ENCODE results near the gene DCAKD. TPM values are rescaled to one million over a fixed set of nuclear protein-coding genes. Genes with fewer than 3 reads are reported as not detected.

Gene DCAKD
- total RNA-seq, 1 donor from 2014 or later: 22.2 TPM

GRCh38 chr17:45004388-45004787 is 47.0 kb downstream of the DCAKD start:
- DNase-seq (ENCODE audit: low read depth in 2 of 2): no peak

GRCh38 chr17:45003877-45004276 is 47.6 kb downstream of the DCAKD start:
- DNase-seq (ENCODE audit: low read depth in 2 of 2): no peak

GRCh38 chr17:45001310-45001709 is 50.1 kb downstream of the DCAKD start:
- no peak for DNase-seq (ENCODE audit: low read depth in 2 of 2)

GRCh38 chr17:44999433-44999832 is 52.0 kb downstream of the DCAKD start:
- DNase-seq (ENCODE audit: low read depth in 2 of 2): no peak

DNA sequence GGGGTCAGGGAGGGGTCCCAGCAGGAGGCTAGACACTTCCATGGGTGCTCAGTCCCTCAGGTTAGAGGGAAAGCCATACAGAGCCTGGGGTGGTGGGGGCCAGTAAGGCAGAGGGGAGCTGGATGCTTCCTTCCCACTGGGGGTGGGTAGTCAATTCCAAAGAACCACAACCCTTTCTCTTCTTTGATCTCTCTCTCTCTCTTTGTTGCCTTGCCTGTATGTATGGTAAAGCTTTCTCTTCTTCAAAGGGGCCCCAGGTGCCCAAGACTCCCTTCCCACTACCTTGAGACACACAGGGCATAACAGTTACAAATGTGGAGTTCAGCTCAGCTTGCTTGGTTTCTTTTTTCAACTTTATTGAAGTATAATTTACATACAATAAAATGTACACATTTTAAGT is 52.8 kb downstream of the DCAKD start:
- no peak for DNase-seq (ENCODE audit: low read depth in 2 of 2)

- DNase-seq (ENCODE audit: low read depth in 2 of 2): no peak
Measured at GRCh38 chr17:44997733-44998520, 53.5 kb downstream of the DCAKD start.

- DNase-seq (ENCODE audit: low read depth in 2 of 2): no peak
Measured at GRCh38 chr17:44996304-44996703, 55.1 kb downstream of the DCAKD start.

DNA sequence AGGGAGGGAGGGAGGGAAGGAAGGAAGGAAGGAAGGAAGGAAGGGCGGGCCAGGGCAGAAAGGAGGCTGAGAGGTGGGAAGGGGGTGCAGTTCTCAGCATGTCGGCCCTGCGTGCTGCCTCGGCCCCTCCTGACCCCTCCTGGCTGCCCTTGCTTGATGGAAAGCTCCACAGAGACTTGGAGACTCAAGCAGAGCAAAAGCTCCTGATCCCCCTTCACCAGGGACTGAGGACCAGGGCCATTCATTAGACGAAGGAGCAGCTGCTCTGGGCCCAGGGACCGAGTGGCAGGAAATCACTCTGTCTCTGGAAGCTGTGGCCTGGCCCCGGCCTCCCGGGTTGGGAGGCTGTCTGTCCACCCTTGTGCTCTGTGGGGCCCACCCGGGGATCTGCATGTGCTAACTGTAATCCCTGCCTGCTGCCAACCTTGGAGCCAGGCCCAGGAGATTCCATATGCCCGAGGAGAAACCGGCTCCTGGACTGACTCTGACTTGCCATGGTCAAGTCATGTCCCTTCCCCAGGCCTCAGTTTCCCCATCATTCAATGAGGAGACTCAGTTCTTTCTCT is 55.9 kb downstream of the DCAKD start:
- no peak for DNase-seq (ENCODE audit: low read depth in 2 of 2)

- no peak for DNase-seq (ENCODE audit: low read depth in 2 of 2)
Measured at GRCh38 chr17:44992242-44992939, 59.0 kb downstream of the DCAKD start.

- peak in 1 of 2 donors; percentile 33 for DNase-seq (ENCODE audit: low read depth in 2 of 2)
Measured at GRCh38 chr17:44990994-44991393, 60.4 kb downstream of the DCAKD start.

DNA sequence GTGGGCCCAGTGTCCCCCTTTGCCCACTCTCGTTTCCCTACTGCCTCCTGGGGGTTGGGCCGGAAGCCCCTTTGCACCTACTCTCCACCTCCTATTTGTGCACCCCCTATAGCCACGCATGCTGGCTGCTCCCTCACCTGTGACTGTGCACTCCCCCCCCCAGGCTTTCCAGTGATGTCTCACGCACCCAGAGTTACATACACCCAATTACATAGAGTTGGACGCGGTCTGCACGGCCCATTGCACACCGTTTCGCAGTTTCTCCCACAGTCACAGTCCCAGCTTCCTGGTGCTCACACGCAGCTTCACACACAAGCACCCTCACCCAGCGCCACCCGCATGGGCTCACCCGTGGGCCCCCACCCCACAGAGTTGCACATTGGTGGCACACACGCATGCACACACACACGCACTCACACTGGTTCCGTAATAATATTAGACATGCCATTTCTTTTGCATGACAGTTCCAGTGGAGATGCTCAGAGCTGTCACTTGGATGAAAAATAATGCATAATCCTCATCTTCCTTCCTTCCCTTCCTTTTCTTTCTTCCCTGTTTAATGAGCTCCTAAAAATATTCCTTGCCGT is 61.8 kb downstream of the DCAKD start:
- DNase-seq (ENCODE audit: low read depth in 2 of 2): no peak

DNA sequence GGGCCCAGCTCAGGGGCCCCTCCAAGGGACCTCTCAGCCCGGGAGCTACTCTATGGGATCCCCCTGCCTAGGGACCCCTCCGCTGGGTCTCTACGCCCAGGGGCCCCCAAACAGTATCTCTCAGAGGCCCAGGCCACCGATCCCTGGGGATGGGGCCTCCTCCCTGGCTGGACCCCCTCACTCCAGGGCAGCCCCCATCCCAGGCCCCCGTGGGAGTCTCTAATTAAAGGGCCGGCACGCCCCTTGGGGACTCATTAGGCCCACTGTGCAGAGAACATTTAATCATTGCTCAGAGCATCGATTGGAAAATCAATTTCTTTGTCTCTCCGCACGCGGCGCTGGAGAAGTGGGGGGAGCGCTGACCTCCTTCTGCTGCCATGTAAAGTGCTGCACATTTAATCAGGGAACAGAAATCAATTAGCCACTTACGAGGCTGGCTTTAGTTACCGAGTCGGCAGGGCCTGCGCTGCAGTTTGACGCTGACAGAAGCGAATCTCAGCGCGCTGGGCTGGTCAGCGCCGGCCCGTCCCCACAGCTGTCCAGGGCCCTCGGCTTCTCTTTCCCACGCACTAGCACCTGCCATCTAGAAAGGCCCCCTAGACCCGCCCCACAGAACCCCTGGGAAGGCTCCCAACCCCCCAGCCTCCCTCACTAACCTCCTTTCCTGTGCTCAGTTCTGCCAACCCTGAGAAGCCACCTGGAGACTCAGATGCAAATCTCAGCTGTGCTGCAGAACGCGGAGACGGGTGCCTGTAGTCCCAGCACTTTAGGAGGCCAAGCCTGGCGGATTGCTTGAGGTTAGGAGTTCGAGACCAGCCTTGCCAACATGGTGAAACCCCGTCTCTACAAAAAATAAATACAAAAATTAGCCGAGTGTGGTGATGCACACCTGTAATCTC is 63.1 kb downstream of the DCAKD start:
- DNase-seq (ENCODE audit: low read depth in 2 of 2): no peak

GRCh38 chr17:44983563-44983962 is 67.9 kb downstream of the DCAKD start:
- DNase-seq (ENCODE audit: low read depth in 2 of 2): no peak

- DNase-seq (ENCODE audit: low read depth in 2 of 2): no peak
Measured at GRCh38 chr17:44982113-44982702, 69.2 kb downstream of the DCAKD start.

- DNase-seq (ENCODE audit: low read depth in 2 of 2): peak; percentile 85 to 90
Measured at GRCh38 chr17:44981221-44981968, 70.0 kb downstream of the DCAKD start.

DNA sequence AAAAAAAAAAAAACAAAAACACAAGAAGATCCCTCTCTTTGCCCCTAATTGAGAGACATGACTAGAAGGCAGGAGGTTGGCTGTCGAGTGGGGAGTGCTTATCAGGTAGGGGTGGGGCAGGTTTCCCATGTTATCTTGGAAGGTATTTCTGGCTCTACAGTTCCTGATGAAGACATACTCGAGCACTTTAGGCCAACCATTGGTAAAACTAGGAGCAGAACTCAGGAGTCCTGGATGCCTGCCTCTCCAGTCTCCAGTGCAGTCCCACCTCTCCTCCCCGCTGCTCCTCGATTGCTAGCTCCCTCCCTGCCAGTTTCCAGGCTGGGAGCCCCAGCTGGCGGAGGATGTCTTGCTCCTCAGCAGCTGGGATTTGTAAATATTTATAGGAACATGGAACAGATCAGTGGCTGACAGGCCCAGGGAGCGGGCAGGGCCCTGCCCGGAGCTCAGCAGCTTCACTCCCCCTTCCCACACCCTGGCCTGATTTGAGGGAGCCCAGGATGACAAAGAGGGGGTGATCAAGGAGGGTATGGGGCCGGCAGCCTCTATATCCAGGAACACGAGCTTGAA is 71.9 kb downstream of the DCAKD start:
- no peak for DNase-seq (ENCODE audit: low read depth in 2 of 2)

DNA sequence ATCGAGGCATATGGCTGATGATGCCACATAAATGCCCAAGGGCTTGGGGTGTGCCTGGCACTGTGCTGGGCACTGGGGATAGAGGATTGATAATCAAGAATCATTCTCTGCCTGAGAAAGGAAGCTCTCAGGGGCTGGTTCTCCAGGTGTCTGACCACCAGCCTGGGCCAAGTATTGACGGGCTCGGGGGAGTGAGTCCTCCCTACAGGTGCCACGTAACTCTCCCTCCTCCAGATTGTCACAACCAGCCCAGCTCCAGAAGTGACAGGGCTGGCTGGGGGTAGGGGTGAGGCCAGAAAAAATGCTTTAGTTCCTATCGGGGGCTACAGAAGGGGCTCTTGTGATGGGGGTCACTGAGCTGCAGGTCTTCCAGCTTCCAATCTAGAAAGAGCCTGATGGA is 72.6 kb downstream of the DCAKD start:
- no peak for DNase-seq (ENCODE audit: low read depth in 2 of 2)

- DNase-seq (ENCODE audit: low read depth in 2 of 2): no peak
Measured at GRCh38 chr17:44977814-44978550, 73.5 kb downstream of the DCAKD start.

- no peak for DNase-seq (ENCODE audit: low read depth in 2 of 2)
Measured at GRCh38 chr17:44977065-44977464, 74.4 kb downstream of the DCAKD start.
